DLD1 (cell line): ENCODE measurements around the gene MAN1A1.
"Not testable (repeated sequence)": the region's sequence is repeated elsewhere in the genome, so short reads cannot be mapped to it uniquely, and the experiment has no call there.

Source experiments
- in situ Hi-C: cut with HindIII; loops from 2 replicates; pipeline ENCODE4 v1.10.0; 2017; ENCODE audit warnings: low sequenced_read_pairs

The MAN1A1 gene

GRCh38 chr6:119174879-119175817 is 174.4 kb downstream of the MAN1A1 start:
- in situ Hi-C loops: no loop called here

- in situ Hi-C loops: no loop called here
These were observed 175.5 kb downstream of the MAN1A1 start for GRCh38 chr6:119174085-119174445.

- in situ Hi-C loops: no loop called here
These were observed 176.1 kb downstream of the MAN1A1 start for GRCh38 chr6:119173249-119174084.

GRCh38 chr6:119172824-119173223 is 176.7 kb downstream of the MAN1A1 start:
- in situ Hi-C loops: no loop called here

GRCh38 chr6:119171864-119172588 is 177.5 kb downstream of the MAN1A1 start:
- in situ Hi-C loops: no loop called here

GRCh38 chr6:119171088-119171841 is 178.3 kb downstream of the MAN1A1 start:
- in situ Hi-C loops: no loop called here

GRCh38 chr6:119170447-119171087 is 179.0 kb downstream of the MAN1A1 start:
- in situ Hi-C loops: no loop called here

GRCh38 chr6:119170103-119170446 is 179.5 kb downstream of the MAN1A1 start:
- in situ Hi-C loops: no loop called here

- in situ Hi-C loops: not testable (repeated sequence)
These were observed 180.2 kb downstream of the MAN1A1 start for GRCh38 chr6:119169355-119169754.

- in situ Hi-C loops: no loop called here
These were observed 183.4 kb downstream of the MAN1A1 start for GRCh38 chr6:119166024-119166784.

GRCh38 chr6:119163006-119163405 is 186.6 kb downstream of the MAN1A1 start:
- in situ Hi-C loops: no loop called here

- in situ Hi-C loops: no loop called here
These were observed 187.3 kb downstream of the MAN1A1 start for GRCh38 chr6:119162134-119162775.

GRCh38 chr6:119161438-119161837 is 188.1 kb downstream of the MAN1A1 start:
- in situ Hi-C loops: no loop called here

- in situ Hi-C loops: no loop called here
These were observed 188.7 kb downstream of the MAN1A1 start for GRCh38 chr6:119160911-119161310.

GRCh38 chr6:119158057-119158848 is 191.3 kb downstream of the MAN1A1 start:
- in situ Hi-C loops: no loop called here

- in situ Hi-C loops: no loop called here
These were observed 192.1 kb downstream of the MAN1A1 start for GRCh38 chr6:119157506-119157815.

- in situ Hi-C loops: no loop called here
These were observed 192.6 kb downstream of the MAN1A1 start for GRCh38 chr6:119156757-119157505.
